ENCODE data around the gene TCTN3.
A peak's percentile ranks its signal among the peaks of the same experiment; 100 is the strongest.
"Not testable (repeated sequence)": the region's sequence is repeated elsewhere in the genome, so short reads cannot be mapped to it uniquely, and the experiment has no call there.

TCTN3 gene

DNA sequence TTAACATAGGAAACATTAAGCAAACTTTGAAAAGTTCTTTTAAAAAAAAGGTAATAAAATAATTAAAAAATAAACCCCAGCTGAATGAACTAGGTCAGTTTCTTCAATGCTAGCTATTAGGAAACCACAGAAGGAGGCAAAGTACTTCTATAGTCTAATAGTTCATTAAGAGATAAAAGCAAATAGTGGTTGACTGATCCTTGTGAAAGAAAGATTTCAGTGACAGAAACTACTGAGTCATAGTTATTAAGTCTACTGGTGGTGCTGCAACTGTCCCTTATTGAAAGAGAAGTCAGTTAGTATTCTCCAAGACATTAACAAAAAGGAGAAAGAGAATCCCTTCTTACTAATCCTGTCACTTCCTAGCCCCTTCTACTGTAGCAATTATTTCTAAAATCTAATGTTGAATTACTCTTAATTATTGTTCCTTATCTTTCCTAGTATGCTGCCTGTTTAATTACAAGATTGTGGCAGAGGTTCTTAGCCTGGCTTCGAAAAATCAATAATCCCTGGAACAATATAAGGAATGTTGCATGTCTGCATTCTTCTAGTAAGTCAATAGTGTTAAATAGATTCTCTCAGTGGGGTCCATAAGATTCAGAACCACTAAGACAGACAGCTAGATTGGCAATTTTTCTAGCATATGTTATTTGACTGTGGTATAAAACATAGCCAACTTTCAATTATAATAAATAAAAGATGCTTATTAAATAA lies 18.2 kb downstream of the TCTN3 start:
- no peak for DNase-seq

DNA sequence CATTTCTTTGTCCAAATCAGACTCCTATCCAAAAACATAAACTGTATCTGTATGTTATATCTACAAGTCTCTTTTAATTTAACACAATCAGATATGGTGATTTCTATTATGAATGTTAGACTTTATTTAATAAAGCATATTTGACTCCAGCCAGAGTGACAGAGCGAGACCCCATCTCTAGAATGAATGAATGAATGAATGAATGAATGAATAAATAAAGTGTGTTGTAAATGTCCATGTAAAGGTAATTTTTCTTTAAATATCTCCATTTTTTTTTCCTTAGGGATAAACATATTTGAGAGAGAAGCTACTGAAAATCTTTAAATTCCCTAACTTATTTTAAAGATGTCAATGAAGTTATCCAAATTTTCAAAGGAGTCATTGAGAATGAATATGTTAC lies 19.1 kb downstream of the TCTN3 start:
- no peak for DNase-seq

DNA sequence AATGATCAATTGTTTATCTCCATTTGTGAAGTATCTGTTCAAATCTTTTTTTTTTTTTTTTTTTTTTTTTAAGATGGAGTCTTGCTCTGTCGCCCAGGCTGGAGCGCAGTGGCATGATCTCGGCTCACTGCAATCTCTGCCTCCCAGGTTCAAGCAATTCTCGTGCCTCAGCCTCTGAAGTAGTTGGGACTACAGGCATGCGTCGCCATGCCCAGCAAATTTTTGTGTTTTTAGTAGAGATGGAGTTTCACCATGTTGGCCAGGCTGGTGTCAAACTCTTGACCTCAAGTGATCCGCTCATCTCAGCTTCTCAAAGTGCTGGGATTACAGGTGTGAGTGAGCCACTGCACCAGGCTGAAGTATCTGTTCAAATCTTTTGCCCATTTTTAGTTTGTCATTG lies 21.1 kb downstream of the TCTN3 start:
- DNase-seq, result not testable (repeated sequence)

DNA sequence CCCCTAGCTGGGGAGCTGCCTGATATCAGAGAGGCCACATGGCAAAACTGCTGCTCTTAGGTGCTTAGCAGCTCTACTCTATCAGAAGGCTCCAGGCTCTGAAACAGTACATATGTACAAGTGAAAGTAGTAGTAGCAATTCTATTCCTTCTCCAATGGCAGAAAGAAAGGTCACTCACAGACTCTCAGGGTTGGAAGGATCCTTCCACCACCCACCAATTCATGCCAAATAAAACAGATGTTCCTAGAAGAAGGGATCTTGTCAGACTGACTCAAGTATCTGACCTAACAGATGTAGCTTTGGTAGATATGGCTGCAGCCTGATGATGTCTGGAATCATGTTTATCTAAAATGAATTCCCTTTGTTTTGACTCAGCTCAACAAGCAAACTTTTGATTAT lies 29.2 kb downstream of the TCTN3 start:
- no peak for DNase-seq

DNA sequence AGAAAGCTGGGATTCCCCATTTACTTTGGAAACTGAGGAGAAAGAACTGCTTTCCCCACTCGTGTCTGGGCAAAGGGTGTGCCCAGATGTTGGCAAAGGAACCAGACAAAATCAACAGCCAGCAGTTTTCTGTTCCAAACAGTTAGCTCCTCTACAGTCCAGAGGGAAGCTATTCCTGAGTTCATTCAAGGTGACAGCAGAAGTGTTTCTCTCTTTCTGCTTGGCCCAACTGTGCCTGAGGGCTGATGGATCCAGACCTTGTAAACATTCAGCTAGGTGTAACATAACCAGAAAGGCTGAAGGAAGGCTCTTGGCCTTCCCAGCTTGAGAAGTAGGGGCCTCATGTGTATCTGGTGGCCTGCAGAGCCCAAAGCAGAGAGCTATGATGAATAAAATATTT lies 30.2 kb downstream of the TCTN3 start:
- no peak for DNase-seq

DNA sequence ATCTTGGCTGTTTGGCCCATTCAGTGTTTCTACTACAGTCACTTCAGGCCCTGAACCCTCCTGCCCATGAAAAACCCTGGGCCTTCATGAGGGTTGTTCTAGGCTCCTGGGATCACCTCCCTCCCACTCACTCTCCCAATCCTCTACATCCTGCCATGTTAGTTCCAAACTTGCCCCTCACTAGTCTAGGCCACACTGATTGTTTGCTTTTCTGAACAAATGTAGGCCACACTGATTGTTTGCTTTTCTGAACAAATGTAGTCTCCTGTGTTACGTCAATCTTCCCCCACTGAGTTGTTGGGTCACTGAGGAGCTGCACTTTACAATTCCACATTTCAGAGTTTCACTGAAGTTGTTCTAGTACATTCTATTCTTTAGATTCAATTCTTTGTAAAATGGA lies 31.9 kb downstream of the TCTN3 start:
- no peak for DNase-seq

DNA sequence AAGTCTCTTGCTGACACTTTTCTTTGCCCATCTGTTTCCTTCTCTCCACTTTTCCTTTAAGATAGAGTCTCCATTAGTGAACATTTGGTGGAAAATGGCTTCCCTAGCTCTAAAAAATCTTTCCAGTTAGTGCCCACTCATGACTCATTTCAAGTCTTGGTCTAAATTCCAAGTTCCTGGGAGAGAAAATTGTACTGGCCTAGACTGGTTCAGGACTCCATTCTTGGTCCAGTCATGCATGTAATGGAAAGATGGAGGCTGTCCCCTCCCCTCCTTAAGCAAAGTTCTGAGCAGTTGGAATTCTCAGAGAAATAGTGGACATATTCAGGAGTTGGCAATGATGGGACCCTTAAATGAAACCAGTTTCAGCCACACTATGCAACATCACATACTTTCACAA lies 33.4 kb downstream of the TCTN3 start:
- no peak for DNase-seq

DNA sequence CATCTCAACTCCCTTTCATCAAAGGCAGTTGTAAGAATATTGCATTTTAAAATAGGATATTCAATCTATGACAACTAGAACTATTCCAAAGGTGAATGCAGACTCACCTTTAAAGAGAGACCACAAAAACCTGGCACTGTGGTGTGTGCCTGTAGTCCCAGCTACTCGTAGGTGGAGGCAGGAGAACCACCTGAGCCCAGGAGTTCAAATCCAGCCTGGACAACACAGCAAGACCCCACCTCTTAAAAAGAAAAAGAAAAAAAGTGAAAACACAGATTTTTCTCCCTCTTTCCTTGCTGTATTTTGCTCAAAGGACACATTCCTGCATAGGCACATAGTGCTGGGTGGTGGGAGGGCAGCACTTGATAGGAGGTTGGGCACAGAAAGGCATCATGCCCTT lies 36.5 kb downstream of the TCTN3 start:
- no peak for DNase-seq

DNA sequence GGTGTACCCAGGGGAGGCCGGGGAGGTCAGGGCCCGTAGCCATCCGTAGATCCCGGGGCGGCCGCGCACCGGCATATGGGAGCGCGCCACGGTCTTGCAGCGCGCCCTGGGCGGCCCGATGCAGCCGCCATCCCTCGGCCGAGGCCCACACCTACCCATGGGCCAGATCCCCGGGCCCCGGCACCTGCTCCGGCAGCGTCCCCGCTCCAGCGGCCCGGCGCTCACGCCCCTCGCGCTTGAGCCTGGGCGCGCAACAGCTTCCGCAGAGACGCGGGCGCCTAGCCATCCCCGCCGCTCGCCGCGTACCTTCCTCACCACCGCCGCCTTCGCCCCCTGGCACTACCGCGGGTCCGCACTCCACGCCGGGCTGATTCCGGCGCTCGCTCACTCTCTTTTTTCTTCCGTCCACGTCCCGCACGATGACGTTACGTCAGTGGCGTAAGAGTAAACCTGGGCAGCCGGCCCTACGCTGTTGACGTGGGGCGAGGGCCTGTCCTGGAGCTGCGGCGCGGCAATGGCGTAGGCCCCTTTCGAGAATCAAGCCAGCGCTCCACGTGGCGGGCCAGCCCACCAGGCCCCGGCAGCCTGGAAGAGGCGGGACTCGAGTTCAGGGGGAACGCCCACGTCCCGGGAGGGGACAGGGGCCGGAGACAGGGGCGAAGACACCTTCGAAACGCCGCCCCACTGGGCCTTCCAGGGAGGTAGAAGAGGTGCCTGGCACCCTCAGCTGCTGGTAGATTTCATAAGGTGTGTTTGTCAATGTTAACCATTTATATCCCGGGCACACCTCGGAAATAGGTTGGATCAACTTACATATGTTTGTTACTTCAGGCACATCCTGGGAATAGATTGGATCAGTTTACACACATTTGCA lies 37.2 kb downstream of the TCTN3 start, which contains the start of gene ALDH18A1:
Gene ALDH18A1, minus strand, starts transcription at position 421 of the 874 bp plus-strand sequence. CDS start 3,334 bp downstream, outside the sequence.
- DNase-seq, result peak; percentile 94

DNA sequence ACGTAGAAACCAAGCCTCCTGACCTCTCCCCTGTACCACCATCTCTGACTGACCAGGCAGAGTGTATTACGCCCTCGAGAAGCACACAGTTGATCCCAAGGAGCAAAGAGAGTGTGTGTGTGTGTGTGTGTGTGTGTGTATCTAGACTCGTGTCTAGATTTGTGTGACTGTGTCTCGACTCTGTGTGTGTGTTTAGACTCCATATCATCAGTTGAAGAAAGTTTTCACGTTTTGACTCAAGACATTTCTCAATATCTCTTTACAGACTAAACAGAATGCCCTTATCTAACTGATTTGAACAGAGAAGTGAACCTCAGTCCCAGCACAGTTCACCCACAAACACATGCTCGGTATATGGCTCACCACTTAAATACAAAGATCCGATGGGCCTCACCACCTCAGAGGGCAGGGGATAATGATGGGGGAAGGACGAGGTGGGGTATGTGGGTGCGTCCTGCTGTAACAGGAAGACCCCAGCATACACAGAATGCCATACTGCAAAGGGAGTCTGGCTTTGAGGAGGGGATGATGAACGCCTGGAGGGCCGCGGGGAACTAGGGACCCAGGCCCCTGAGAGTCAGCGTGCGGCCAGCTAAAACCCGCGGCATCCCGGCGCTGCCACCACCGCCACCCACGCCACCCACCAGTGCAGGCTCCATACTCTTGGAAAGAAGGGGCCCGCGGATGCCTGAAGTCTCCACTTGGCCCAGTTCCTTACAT lies 38.0 kb downstream of the TCTN3 start:
- DNase-seq, result no peak

DNA sequence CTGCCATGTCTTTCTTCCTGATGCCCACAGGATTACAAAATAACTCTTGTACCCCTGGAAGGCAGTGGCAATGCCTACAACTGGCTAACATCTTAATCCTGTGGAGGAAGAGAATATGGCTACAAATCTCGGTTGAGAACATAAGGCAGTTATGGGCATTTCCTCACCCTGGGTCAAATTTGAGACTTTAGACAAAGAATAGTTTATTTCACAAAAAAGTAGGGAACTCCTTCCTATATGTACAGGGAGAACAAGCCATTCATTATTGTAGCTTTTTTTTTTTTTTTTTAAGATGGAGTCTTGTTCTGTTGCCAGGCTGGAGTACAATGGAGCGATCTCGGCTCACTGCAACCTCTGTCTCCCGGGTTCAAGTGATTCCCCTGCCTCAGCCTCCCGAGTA lies 39.8 kb downstream of the TCTN3 start:
- DNase-seq, result no peak

DNA sequence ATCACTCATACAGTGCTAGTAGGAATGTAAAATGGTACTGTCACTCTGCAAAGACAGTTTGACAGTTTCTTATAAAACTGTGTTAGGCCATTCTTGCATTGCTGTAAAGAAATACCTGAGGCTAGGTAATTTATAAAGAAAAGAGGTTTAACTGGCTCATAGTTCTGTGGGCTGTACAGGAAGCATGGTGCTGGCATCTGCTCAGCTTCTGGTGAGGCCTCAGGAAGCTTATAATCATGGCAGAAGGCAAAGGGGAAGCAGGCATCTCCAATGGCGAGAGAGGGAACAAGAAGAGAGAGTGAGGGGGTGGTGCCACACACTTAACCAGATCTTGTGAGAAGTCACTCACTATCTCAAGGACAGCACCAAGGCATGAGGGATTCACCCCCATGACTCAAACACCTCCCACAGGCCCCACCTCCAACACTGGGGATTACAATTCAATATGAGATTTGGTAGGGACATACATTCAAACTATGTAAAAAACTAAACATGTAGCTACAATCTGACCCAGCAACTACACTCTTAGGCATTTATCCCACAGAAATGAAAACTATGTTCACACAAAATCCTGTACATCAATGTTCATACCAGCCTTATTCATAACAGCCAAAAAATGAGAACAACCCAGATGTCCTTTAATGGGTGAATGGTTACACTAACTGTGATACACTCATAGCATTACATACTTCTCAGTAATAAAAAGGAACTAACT lies 42.2 kb downstream of the TCTN3 start:
- no peak for DNase-seq

DNA sequence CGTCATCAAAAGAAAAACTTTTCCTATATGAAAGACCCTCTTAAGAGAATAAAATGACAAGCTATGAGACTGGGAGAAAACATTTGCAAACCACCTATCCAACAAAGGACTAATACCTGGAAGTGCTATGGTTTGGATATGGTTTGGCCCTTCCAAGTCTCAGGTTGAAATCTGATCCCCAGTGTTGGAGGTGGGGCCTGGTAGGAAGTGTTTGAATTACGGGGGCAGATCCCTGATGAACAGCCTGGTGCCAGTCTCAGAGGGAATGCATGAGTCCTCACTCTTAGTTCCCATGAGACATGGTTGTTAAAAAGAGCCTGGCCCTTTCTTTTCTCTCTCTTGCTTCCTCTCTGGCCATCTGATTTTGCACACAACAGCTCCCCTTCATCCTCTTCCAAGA lies 43.5 kb downstream of the TCTN3 start:
- no peak for DNase-seq

DNA sequence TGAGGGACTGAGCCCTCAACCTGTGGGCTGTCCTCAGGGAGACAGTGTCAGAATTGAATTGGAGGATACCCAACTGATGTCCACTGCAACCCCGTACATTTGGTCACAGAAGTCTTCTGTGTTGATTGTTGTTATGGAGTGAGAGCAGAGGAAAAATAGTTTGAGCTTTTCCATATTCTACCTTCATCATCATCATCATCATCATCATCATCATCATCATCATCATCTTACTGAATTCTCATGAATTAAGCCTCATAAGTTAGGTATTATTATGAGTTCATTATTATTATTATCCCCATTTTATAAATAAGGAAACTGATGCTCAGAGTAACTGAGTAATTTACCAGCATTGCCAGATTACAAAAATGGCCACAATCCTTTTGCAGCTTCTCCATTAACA lies 45.6 kb downstream of the TCTN3 start:
- DNase-seq, result no peak

DNA sequence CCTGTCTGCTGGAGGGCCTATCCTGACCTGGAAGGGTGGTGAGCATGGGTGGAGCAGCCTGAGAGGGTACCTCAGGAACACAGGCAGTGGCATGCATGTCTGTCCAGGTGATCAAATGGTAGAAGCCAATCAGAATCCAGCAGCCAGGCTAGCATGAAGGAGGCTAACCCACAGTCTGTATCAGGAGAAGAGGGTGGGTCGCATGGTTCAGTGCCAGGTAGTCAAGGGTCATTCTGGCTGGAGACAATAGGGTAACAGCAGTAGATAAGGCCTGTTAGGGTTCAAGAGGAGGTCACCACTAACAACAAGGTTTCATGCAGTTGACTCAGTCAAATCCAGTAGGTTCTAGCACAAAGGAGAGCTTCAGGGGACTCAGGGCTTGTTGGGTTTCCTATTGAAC lies 47.6 kb downstream of the TCTN3 start:
- DNase-seq, result no peak

DNA sequence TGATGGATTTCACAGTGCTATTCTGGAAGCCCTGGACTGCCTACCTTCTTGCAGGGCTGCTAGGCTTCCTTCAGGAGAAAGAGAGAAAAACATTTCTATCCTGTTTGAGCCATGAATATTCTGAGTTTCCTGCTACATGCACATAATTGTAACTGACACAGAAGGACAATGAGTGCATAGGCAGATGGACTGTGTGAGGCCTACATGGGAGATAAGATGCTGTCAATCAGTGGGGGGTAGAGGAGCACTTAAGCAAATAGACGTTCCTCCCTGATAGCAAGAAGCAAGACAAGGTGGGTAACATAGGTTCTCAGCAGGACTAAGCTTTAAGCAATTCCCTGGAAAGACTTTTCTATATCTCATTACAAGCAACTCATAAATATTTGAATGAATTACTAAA lies 48.8 kb downstream of the TCTN3 start:
- no peak for DNase-seq

DNA sequence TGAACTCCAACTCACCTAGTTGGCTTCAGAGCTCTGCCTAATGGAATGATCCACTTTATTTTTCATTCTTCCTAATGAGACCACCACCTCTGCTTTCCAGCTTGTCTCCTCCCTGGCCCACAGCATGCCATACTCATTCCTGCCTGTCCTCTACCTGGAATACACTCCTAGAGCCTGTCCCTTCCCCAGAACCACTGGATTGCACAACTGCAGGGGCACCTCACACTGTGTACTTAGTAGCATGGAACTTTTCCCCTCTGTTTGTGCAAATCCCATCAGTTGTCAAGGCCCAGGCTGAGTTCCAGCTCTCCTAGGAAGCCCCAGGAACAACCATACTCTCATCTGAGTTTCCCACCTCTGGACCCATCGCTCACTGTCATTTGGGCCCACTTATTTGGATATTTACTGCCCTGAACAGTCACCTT lies 52.8 kb downstream of the TCTN3 start:
- no peak for DNase-seq

DNA sequence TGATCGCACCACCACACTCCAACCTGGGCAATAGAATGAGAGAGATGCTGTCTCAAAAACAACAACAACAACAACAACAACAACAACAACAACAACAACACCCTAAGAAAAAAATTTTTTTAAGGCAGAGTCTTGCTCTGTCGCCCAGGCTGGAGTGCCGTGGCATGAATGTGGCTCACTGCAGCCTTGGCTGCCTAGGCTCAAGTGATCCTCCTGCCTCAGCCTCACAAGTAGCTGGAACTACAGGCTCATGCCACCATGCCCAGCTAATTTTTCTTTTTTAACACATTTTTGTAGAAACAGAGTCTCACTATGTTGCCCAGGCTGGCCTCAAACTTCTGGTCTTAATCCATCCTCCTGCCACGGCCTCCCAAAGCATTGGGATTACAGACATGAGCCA lies 55.8 kb downstream of the TCTN3 start:
- no peak for DNase-seq

DNA sequence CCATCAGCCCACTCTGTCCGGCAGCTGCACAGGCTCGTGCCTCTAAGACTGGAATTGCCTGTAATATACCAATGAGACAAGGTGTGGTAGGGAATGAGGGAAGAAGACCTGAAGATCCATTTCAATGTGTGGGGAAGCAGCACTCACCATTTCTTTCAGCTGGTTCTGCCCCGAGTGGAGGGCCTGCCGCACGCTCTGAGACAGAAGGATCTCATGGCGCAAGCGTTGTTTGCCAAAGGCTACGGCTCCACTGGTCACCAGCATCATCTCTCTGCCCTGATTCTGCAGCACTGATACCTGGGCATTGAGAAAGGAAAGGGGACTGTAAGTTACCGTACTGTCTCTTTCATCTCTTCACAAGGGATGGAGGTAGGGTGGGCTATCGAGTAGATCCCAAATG lies 56.6 kb downstream of the TCTN3 start:
- DNase-seq, result no peak

DNA sequence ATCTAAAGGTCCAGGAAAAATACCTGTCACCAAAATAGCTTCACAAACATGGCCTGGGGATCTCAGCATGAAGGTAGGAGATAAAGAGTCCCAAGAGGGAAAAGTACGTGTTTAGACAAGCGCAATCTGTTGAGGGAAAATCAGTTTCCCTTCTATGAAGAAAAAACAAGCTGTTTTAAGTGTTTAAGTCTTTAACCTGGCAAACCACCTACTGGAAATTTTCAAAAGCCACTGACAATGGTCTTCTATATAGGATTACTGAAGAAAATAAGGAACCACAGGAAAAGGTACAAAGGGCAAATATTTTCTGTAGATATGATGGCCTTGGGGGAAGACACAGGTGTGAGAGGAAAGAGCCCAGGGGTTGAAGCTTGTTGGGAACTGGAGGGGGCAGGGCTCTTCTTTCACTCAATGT lies 58.4 kb downstream of the TCTN3 start:
- no peak for DNase-seq

DNA sequence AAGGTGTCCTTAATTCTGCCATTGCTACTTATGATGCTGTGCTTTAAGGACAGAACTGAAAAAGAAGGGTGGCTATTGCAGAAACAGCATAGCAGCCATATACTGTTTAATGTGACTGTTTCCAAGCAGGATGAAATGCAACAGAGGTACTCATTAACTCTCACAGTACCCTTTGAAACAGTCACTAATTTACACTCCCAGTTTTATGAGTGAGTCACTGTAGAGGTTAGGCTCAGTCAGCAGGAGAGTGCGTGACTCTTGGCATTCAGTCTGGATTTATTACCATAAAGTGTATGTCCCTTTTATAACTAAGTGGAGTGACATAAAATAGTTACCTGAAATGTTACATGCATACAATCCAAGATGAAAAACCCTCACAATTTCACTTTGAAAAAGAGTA lies 64.9 kb downstream of the TCTN3 start:
- DNase-seq, result no peak

DNA sequence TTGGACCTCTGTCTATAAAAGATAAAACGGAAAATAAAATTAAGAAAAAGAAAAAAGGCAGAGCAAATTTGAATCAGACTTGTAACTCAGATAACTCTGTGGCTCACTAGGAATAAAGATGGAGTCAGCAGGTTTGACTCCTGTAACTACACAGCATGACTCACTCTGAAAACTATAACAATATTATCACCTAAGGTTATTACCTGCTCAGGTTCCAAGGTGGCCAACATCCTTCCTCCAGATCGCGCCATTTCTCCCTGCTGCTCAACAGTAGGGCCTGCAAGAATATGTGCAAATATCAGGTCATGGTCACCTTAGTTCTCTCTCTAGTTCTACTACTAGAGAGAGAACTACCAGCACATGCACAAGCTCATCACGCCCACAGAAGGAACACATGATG lies 67.2 kb downstream of the TCTN3 start:
- DNase-seq, result no peak

DNA sequence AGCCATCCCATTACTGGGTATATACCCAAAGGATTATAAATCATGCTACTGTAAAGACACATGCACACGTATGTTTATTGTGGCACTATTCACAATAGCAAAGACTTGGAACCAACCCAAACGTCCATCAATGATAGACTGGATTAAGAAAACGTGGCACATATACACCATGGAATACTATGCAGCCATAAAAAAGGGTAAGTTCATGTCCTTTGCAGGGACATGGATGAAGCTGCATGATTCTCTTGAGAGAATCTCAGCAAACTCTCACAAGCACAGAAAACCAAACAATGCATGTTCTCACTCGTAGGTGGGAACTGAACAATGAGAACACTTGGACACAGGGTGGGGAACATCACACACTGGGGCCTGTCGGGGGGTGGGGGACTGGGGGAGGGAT lies 73.3 kb downstream of the TCTN3 start:
- not testable (repeated sequence) for DNase-seq
